ENCODE measurements around the gene ELL.

DNA sequence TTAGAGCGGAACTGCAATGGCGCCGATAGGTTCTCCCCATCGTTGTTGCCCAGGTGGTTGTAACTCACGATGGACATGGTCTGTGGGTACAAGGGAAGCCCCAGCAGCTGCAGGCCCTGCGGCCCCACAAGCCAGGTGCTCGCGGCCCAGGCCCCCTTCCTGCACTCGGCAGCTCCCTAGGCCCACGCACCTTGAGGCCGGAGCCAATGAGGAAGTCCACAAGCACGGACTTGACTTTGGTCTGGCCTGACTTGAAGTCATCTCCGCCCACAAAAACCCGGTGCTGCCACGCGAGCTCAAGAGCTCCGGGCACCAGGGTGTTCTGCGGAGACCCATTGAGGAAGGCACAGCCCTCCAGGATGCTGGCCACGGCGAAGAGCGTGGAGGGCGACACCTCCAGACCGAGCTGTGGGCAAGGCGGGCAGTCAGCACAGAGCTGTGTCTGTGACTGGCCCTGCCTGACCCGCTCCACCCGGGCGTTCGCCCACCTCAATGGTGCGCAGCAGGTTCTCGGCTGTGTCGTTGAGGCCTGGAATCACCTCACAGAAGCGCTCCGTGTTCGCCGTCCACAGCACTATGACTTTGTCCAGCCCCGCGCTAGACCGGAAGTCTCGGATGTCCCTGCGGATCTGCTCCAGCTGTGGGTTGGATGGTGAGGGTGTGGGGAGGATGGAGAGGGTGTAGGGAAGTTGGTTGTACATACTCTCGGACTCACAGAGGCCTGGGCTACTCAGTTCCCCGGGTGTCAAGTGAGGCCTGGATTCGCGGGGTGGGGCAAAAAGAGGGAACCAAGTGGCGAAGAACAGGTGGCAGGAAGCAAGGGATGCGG, 85.8 kb downstream of the ELL start:
- TF ChIP-seq POLR2AphosphoS5 (IDR thresholded peaks at IDR 0.05; ENCODE audit: low read depth, low read length) (no peak), EZH2phosphoT487 (IDR thresholded peaks at IDR 0.05; ENCODE audit: borderline replicate concordance, low read depth) (no peak), JUND (IDR thresholded peaks at IDR 0.05) (no peak)
- TF ChIP-seq, protein P1, sequence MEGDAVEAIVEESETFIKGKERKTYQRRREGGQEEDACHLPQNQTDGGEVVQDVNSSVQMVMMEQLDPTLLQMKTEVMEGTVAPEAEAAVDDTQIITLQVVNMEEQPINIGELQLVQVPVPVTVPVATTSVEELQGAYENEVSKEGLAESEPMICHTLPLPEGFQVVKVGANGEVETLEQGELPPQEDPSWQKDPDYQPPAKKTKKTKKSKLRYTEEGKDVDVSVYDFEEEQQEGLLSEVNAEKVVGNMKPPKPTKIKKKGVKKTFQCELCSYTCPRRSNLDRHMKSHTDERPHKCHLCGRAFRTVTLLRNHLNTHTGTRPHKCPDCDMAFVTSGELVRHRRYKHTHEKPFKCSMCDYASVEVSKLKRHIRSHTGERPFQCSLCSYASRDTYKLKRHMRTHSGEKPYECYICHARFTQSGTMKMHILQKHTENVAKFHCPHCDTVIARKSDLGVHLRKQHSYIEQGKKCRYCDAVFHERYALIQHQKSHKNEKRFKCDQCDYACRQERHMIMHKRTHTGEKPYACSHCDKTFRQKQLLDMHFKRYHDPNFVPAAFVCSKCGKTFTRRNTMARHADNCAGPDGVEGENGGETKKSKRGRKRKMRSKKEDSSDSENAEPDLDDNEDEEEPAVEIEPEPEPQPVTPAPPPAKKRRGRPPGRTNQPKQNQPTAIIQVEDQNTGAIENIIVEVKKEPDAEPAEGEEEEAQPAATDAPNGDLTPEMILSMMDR (IDR thresholded peaks at IDR 0.05) = no peak
